Hepatocyte (in vitro differentiated cells): Measurements from ENCODE around the gene GPATCH1. TPM values are rescaled to one million over a fixed set of nuclear protein-coding genes. Genes with fewer than 3 reads are reported as not detected.

Experiments used
- DNase-seq: peaks from one replicate; pipeline ENCODE4 v3.0.0-alpha.2; 2016; ENCODE audit warnings: low spot score
- H2AFZ ChIP-seq: fragments of 200-600 bp; sonication (generic); 2 replicates; pipeline ENCODE4 v1.6.0; 2016; ENCODE audit warnings: antibody characterized with exemption, mild to moderate bottlenecking
- H3K27ac ChIP-seq: fragments of 200-600 bp; sonication (generic); 2 replicates; pipeline ENCODE4 v1.5.1; 2016; ENCODE audit warnings: mild to moderate bottlenecking
- H3K27me3 ChIP-seq: fragments of 200-600 bp; sonication (generic); 2 replicates; pipeline ENCODE4 v1.6.1; 2016
- H3K36me3 ChIP-seq: fragments of 200-600 bp; sonication (generic); replicated peaks from 2 replicates; pipeline ENCODE4 v1.5.1; 2016; ENCODE audit warnings: low read depth; ENCODE audit not compliant: insufficient read depth
- H3K4me1 ChIP-seq: fragments of 200-600 bp; sonication (generic); 2 replicates; pipeline ENCODE4 v1.5.1; 2016; ENCODE audit warnings: mild to moderate bottlenecking, moderate library complexity; ENCODE audit not compliant: insufficient read depth
- H3K4me2 ChIP-seq: fragments of 200-600 bp; sonication (generic); 2 replicates; pipeline ENCODE4 v1.6.0; 2016
- H3K4me3 ChIP-seq: fragments of 200-600 bp; sonication (generic); 2 replicates; pipeline ENCODE4 v1.5.1; 2016; ENCODE audit warnings: mild to moderate bottlenecking
- H3K79me2 ChIP-seq: fragments of 200-600 bp; sonication (generic); 2 replicates; pipeline ENCODE4 v1.6.0; 2017; ENCODE audit warnings: mild to moderate bottlenecking
- H3K9me2 ChIP-seq: fragments of 200-600 bp; sonication (generic); replicated peaks from 2 replicates; pipeline ENCODE4 v1.6.0; 2017; ENCODE audit warnings: mild to moderate bottlenecking; ENCODE audit not compliant: insufficient read depth
- H3K9me3 ChIP-seq: fragments of 200-600 bp; sonication (generic); 2 replicates; pipeline ENCODE4 v1.5.1; 2016; ENCODE audit warnings: low read depth, mild to moderate bottlenecking
- H4K20me1 ChIP-seq: fragments of 200-600 bp; sonication (generic); 2 replicates; pipeline ENCODE4 v1.6.0; 2016; ENCODE audit warnings: mild to moderate bottlenecking; ENCODE audit not compliant: insufficient read depth, poor library complexity, severe bottlenecking
- EZH2 ChIP-seq: fragments of 200-600 bp; sonication (generic); IDR thresholded peaks from 2 replicates; pipeline ENCODE4 v1.6.1; 2016; ENCODE audit warnings: antibody characterized with exemption, mild to moderate bottlenecking, borderline replicate concordance
- EZH2phosphoT487 ChIP-seq: fragments of 200-600 bp; sonication (generic); IDR thresholded peaks from one replicate; pipeline ENCODE4 v1.6.1; 2018; ENCODE audit warnings: antibody characterized with exemption, mild to moderate bottlenecking, low read depth, moderate library complexity; ENCODE audit not compliant: unreplicated experiment, severe bottlenecking
- WGBS: methylation state at CpG from one replicate; pipeline ENCODE4 v1.1.6; 2016; ENCODE audit warnings: low lambda C conversion rate; ENCODE audit errors: missing lambda C conversion rate; 5-methylcytosine and 5-hydroxymethylcytosine counted together
- polyA plus RNA-seq: library from polyadenylated mRNA; unstranded; fragments of >200 nt; fragmentation: Nextera tagmentation; extraction: Ambion mirVana; gene quantifications from 2 replicates; pipeline ENCODE4 v1.2.1, GENCODE V29; 2016
- total RNA-seq: library from RNA; depleted of rRNA; stranded (reverse); fragments of >200 nt; gene quantifications from 2 replicates; pipeline ENCODE4 v1.2.3, GENCODE V29; 2014
- TF ChIP-seq, protein P1 (sequence below): fragments of 200-600 bp; sonication (generic); IDR thresholded peaks from 2 replicates; pipeline ENCODE4 v1.5.1; 2016; ENCODE audit warnings: antibody characterized with exemption, mild to moderate bottlenecking; ENCODE audit not compliant: poor library complexity

GPATCH1 gene
- total and polyA plus RNA-seq, 2 experiments from 2014 or later: 6.8 to 14.5 TPM

DNA sequence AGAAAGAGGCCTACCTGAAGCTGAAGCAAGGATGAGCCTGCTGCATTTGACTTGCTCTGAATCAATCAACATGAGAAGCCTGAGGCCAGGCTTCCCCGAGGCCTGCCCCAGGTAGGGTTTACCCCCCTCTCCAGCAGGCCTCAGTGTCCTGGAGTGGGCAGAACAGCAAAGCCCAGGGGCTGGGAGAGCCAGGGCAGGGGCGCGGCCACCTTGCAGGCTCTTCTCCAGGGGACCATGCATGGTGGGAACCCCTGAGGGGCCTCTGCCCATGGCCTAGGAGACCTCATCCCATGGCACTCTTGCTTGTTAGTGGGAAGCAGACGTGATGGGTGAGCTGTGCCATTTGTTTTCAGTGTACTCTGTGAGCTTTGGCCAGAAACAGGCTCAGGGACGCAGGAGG lies 93.2 kb downstream of the GPATCH1 start:
- TF ChIP-seq, protein P1, sequence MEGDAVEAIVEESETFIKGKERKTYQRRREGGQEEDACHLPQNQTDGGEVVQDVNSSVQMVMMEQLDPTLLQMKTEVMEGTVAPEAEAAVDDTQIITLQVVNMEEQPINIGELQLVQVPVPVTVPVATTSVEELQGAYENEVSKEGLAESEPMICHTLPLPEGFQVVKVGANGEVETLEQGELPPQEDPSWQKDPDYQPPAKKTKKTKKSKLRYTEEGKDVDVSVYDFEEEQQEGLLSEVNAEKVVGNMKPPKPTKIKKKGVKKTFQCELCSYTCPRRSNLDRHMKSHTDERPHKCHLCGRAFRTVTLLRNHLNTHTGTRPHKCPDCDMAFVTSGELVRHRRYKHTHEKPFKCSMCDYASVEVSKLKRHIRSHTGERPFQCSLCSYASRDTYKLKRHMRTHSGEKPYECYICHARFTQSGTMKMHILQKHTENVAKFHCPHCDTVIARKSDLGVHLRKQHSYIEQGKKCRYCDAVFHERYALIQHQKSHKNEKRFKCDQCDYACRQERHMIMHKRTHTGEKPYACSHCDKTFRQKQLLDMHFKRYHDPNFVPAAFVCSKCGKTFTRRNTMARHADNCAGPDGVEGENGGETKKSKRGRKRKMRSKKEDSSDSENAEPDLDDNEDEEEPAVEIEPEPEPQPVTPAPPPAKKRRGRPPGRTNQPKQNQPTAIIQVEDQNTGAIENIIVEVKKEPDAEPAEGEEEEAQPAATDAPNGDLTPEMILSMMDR: no peak
- no peak for TF ChIP-seq EZH2
- TF ChIP-seq EZH2phosphoT487: no peak
- H3K79me2 ChIP-seq: peaks cover 14% of the 10 kb centered on the region
- no peak overlapping the region for H3K4me3 ChIP-seq
- H3K27ac ChIP-seq: no peak overlapping the region
- no peaks in the 10 kb centered on the region for H4K20me1 ChIP-seq
- H3K4me1 ChIP-seq: peaks cover 8% of the 10 kb centered on the region
- no peak overlapping the region for H3K4me2 ChIP-seq
- H3K36me3 ChIP-seq: no peaks in the 10 kb centered on the region
- H3K9me3 ChIP-seq: no peaks in the 10 kb centered on the region
- H3K9me2 ChIP-seq: no peaks in the 10 kb centered on the region
- H2AFZ ChIP-seq: no peak overlapping the region
- 82% methylated on average over 5 of the region's 5 CpGs for WGBS
- H3K27me3 ChIP-seq: no peaks in the 10 kb centered on the region
- DNase-seq: no peak

DNA sequence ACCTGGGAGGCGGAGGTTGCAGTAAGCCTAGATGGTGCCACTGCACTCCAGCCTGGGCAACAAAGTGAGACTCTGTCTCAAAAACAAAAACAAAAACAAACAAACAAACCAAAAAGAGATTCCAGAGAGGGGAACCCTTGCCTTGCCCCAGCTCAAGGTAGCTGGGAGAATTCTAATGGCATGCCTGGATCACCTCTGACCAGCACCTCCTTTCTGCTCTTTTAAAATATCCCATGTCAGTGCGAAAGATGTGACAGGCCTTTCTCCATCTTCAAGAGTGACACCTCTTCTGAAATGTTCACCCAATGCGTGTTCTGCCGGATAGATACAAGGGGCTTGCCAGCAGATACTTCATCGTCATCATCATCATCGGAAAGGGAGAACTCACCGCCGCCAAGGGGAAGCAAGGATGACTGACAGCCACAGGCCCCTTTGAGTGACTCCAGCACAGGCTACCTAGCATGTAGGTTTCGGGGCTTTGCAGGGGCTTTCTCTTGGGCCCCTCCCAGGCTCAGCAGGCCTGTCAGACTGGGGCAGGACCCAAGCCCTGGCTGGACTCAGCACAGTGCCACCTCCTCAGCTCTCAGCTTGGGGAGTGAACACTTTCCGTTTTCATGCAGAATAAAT lies 94.3 kb downstream of the GPATCH1 start:
- H3K4me3 ChIP-seq: no peak overlapping the region
- WGBS: 96% methylated on average over 10 of the region's 10 CpGs

DNA sequence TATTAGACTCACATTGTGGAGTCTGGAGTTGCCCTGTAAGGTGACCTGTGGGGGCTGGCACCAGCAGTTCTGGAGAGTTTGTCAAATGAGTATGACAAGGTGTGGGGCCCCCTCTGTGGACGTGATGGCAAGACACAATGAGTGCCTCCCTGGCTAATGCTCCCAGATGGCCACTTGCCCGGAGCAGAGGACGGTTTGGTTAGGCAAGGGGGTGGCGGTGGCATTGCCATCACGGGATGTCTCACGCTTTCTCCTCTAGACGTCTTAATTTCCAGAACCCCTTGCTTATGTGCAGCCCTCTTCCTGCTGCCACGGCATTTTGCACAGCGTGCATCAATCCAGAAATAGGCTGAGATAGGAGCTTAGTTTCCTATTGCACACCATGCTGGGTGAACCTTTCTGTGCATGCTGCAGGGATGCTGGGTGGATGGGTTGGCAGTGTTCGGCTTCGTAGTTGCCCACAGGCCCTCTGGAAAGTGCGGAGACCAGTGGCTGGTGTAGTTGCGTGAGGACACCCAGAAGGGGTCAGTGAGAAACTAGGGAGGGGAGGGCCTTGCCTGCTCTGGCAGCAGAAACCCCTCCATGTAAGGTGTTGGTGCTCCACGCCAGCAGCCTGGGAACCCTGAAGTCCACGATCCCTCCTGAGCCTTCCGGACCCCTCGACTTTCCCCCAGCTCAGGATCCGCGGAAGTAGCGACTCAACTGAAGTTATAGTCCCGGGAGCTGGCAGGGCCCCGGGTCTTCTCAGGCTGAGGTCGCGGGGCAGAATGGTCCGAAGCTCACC lies 95.1 kb downstream of the GPATCH1 start:
- DNase-seq: peak; percentile 48

More for the DNA sequence above, 94.3 kb downstream of the GPATCH1 start:
- Histone ChIP-seq H3K36me3 (no peaks in the 10 kb centered on the region), H3K4me2 (peak overlapping the region; percentile 93), H3K4me1 (peaks cover 8% of the 10 kb centered on the region), H2AFZ (no peak overlapping the region), H3K27me3 (no peaks in the 10 kb centered on the region), H3K79me2 (peaks cover 14% of the 10 kb centered on the region), H3K9me2 (no peaks in the 10 kb centered on the region), H4K20me1 (no peaks in the 10 kb centered on the region), H3K9me3 (no peaks in the 10 kb centered on the region), H3K27ac (no peak overlapping the region)
- TF ChIP-seq EZH2: no peak
- TF ChIP-seq, protein P1: no peak
- TF ChIP-seq EZH2phosphoT487: no peak
- no peak for DNase-seq

More for the DNA sequence above, 95.1 kb downstream of the GPATCH1 start:
- TF ChIP-seq, protein P1: peak; percentile 9
- no peak for TF ChIP-seq EZH2
- Histone ChIP-seq H3K4me3 (peak overlapping the region; percentile 35), H3K79me2 (peaks cover 14% of the 10 kb centered on the region), H3K9me2 (no peaks in the 10 kb centered on the region), H3K4me2 (peak overlapping the region; percentile 93), H3K9me3 (no peaks in the 10 kb centered on the region), H3K27me3 (no peaks in the 10 kb centered on the region), H3K27ac (peak overlapping the region; percentile 90), H4K20me1 (no peaks in the 10 kb centered on the region), H3K4me1 (peaks cover 8% of the 10 kb centered on the region), H2AFZ (peak overlapping the region; percentile 61), H3K36me3 (no peaks in the 10 kb centered on the region)
- 38% methylated on average over 15 of the region's 25 CpGs for WGBS
